Measurements from ENCODE around the gene FAM32A. TPM values are rescaled to one million over a fixed set of nuclear protein-coding genes. Genes with fewer than 3 reads are reported as not detected.

FAM32A gene
- total RNA-seq, 1 experiment from 2014 or later, result 141 TPM

GRCh38 chr19:16234552-16235445 lies 49.6 kb downstream of the FAM32A start:
- Histone ChIP-seq H3K9me2 (replicated peaks; ENCODE audit: low read length) (no peaks in the 10 kb centered on the region), H3K27me3 (ENCODE audit: low read length) (no peaks in the 10 kb centered on the region), H3K79me2 (ENCODE audit: low read length) (no peaks in the 10 kb centered on the region), H2AFZ (ENCODE audit: low read length) (no peak overlapping the region), H3K4me2 (ENCODE audit: low read length) (no peak overlapping the region), H3K27ac (ENCODE audit: low read length) (no peak overlapping the region), H3K36me3 (ENCODE audit: low read depth, low read length) (0 out of 2 replicates have a peak, but pooled peaks cover 2% of the 10 kb centered on the region), H3K9ac (ENCODE audit: low read length) (no peak overlapping the region), H3F3A (ENCODE audit: low read length, unreplicated experiment) (no peaks in the 10 kb centered on the region), H4K20me1 (ENCODE audit: low read length) (no peaks in the 10 kb centered on the region), H3K4me3 (ENCODE audit: low read length) (no peak overlapping the region), H3K9me3 (ENCODE audit: low read length) (no peaks in the 10 kb centered on the region), H3K4me1 (ENCODE audit: insufficient read depth, low read length) (no peaks in the 10 kb centered on the region)
- ChIA-PET POLR2A (ENCODE audit: unreplicated experiment) (no interaction called here), CTCF (no interaction called here)
- intact Hi-C loops (cut with micrococcal nuclease), result no loop called here
- TF ChIP-seq EZH2 (IDR thresholded peaks at IDR 0.05; ENCODE audit: low read length, unreplicated experiment) (no peak), CTCF (conservative IDR thresholded peaks at IDR 0.05; ENCODE audit: low read depth, low read length) (no peak), EZH2phosphoT487 (IDR thresholded peaks at IDR 0.05; ENCODE audit: borderline replicate concordance, low read length) (no peak)
- DNase-seq (no peak), ATAC-seq (no peak)
- no TSS peak for BruUV-seq (replicated peaks)

GRCh38 chr19:16235811-16236652 lies 50.8 kb downstream of the FAM32A start:
- no peaks in the 10 kb centered on the region for H3K9me3 ChIP-seq (ENCODE audit: low read length)
- no peaks in the 10 kb centered on the region for H3F3A ChIP-seq (ENCODE audit: low read length, unreplicated experiment)
- H3K79me2 ChIP-seq (ENCODE audit: low read length), result no peaks in the 10 kb centered on the region
- H2AFZ ChIP-seq (ENCODE audit: low read length), result no peak overlapping the region
- intact Hi-C loops (cut with micrococcal nuclease), result no loop called here
- CTCF ChIA-PET, result no interaction called here
- H3K27me3 ChIP-seq (ENCODE audit: low read length), result no peaks in the 10 kb centered on the region
- H3K27ac ChIP-seq (ENCODE audit: low read length), result no peak overlapping the region
- no peak overlapping the region for H3K4me2 ChIP-seq (ENCODE audit: low read length)
- TF ChIP-seq CTCF (conservative IDR thresholded peaks at IDR 0.05; ENCODE audit: low read depth, low read length) (no peak), EZH2 (IDR thresholded peaks at IDR 0.05; ENCODE audit: low read length, unreplicated experiment) (no peak), EZH2phosphoT487 (IDR thresholded peaks at IDR 0.05; ENCODE audit: borderline replicate concordance, low read length) (no peak)
- no peaks in the 10 kb centered on the region for H3K4me1 ChIP-seq (ENCODE audit: insufficient read depth, low read length)
- H3K9ac ChIP-seq (ENCODE audit: low read length), result no peak overlapping the region
- no peak for DNase-seq
- BruUV-seq (replicated peaks), result no TSS peak
- H3K9me2 ChIP-seq (replicated peaks; ENCODE audit: low read length), result no peaks in the 10 kb centered on the region
- H3K4me3 ChIP-seq (ENCODE audit: low read length), result no peak overlapping the region
- H4K20me1 ChIP-seq (ENCODE audit: low read length), result no peaks in the 10 kb centered on the region
- POLR2A ChIA-PET (ENCODE audit: unreplicated experiment), result no interaction called here
- no peak for ATAC-seq
- no peaks in the 10 kb centered on the region for H3K36me3 ChIP-seq (ENCODE audit: low read depth, low read length)

Other genes starting within 250 kb of the FAM32A start
- gene OR10H4, start 236.4 kb upstream of the FAM32A start, total RNA-seq (2014; rRNA removed), result not detected in 2 replicates
- gene TPM4, start 108.9 kb upstream of the FAM32A start, total RNA-seq (2014; rRNA removed), result 135 and 167 TPM in 2 replicates
- 65.7 and 94.5 TPM in 2 replicates for gene RAB8A, start 73.5 kb upstream of the FAM32A start, total RNA-seq (2014; rRNA removed)
- 10.9 and 14.5 TPM in 2 replicates for gene HSH2D, start 41.7 kb upstream of the FAM32A start, total RNA-seq (2014; rRNA removed)
- gene CIB3, start 11.9 kb upstream of the FAM32A start, total RNA-seq (2014; rRNA removed), result 0.58 TPM in 1 of 2 replicates, not detected in the other
- 104 and 109 TPM in 2 replicates for gene AP1M1, start 12.5 kb downstream of the FAM32A start, total RNA-seq (2014; rRNA removed)
- 4.8 and 6.6 TPM in 2 replicates for gene KLF2, start 139.4 kb downstream of the FAM32A start, total RNA-seq (2014; rRNA removed)

All from PC-3 (cell line).